ENCODE measurements around the gene GALNT2. TPM values are rescaled to one million over a fixed set of nuclear protein-coding genes. Genes with fewer than 3 reads are reported as not detected.

GALNT2 gene
- total and polyA plus RNA-seq, 7 donors, result 8.4 to 43.8 (median 37.1) TPM

GRCh38 chr1:230127105-230128054 is 60.3 kb downstream of the GALNT2 start:
- Histone ChIP-seq H3K36me3 (no peaks in the 10 kb centered on the region), H3K27ac (no peak overlapping the region), H3K27me3 (no peaks in the 10 kb centered on the region), H3K4me1 (peaks cover 0 to 38% (median 22%) of the 10 kb centered on the region in 4 donors), H3K9me3 (no peaks in the 10 kb centered on the region), H3K4me3 (no peak overlapping the region)
- TF ChIP-seq CTCF (IDR thresholded peaks at IDR 0.05) (no peak), POLR2AphosphoS5 (IDR thresholded peaks at IDR 0.05) (no peak)
- intact Hi-C loops (cut with DNase I), result no loop called here
- WGBS, 2 donors, result 81 to 84% methylated on average over 25 of the region's 25 CpGs
- no peak for DNase-seq

- DNase-seq, result no peak
- Histone ChIP-seq H3K9me3 (no peaks in the 10 kb centered on the region), H3K36me3 (no peaks in the 10 kb centered on the region), H3K4me1 (peaks cover 0 to 49% (median 33%) of the 10 kb centered on the region in 4 donors), H3K4me3 (no peak overlapping the region), H3K27me3 (no peaks in the 10 kb centered on the region), H3K27ac (no peak overlapping the region)
- no peak for TF ChIP-seq POLR2AphosphoS5 (IDR thresholded peaks at IDR 0.05)
- TF ChIP-seq EP300 (IDR thresholded peaks at IDR 0.05), result no peak
- TF ChIP-seq POLR2A (IDR thresholded peaks at IDR 0.05), result no peak
- TF ChIP-seq CTCF (IDR thresholded peaks at IDR 0.05), result no peak
- intact Hi-C loops (cut with DNase I), result no loop called here
- WGBS, 2 donors, result 79 to 82% methylated on average over 15 of the region's 15 CpGs
Observed at GRCh38 chr1:230128569-230129285, 61.7 kb downstream of the GALNT2 start.

- H3K4me1 ChIP-seq, result peaks cover 0 to 46% (median 30%) of the 10 kb centered on the region in 4 donors
- H3K9me3 ChIP-seq, result no peaks in the 10 kb centered on the region
- 93 to 95% methylated on average over 4 of the region's 4 CpGs for WGBS, 2 donors
- no peak overlapping the region for H3K4me3 ChIP-seq
- no peak for TF ChIP-seq POLR2A (IDR thresholded peaks at IDR 0.05)
- TF ChIP-seq CTCF (IDR thresholded peaks at IDR 0.05), result no peak
- TF ChIP-seq EP300 (IDR thresholded peaks at IDR 0.05), result no peak
- TF ChIP-seq POLR2AphosphoS5 (IDR thresholded peaks at IDR 0.05), result no peak
- no peak for DNase-seq
- H3K27me3 ChIP-seq, result no peaks in the 10 kb centered on the region
- no peaks in the 10 kb centered on the region for H3K36me3 ChIP-seq
- intact Hi-C loops (cut with DNase I), result no loop called here
- no peak overlapping the region for H3K27ac ChIP-seq
Observed at GRCh38 chr1:230129341-230129740, 62.3 kb downstream of the GALNT2 start.

- Histone ChIP-seq H3K4me3 (no peak overlapping the region), H3K27me3 (no peaks in the 10 kb centered on the region), H3K4me1 (peaks cover 0 to 36% (median 20%) of the 10 kb centered on the region in 4 donors), H3K27ac (no peak overlapping the region), H3K36me3 (no peaks in the 10 kb centered on the region), H3K9me3 (no peaks in the 10 kb centered on the region)
- intact Hi-C loops (cut with DNase I), result no loop called here
- 88 to 93% methylated on average over 19 of the region's 19 CpGs for WGBS, 2 donors
- TF ChIP-seq POLR2A (IDR thresholded peaks at IDR 0.05) (no peak), CTCF (IDR thresholded peaks at IDR 0.05) (no peak), POLR2AphosphoS5 (IDR thresholded peaks at IDR 0.05) (no peak), EP300 (IDR thresholded peaks at IDR 0.05) (no peak)
- no peak for DNase-seq
Observed at GRCh38 chr1:230130172-230130944, 63.3 kb downstream of the GALNT2 start.
